GM21360 (cell line): ENCODE data around the gene PTMS.
"Not testable (repeated sequence)": the region's sequence is repeated elsewhere in the genome, so short reads cannot be mapped to it uniquely, and the experiment has no call there.

ENCODE experiments used
- ATAC-seq: cut with Tn5 transposase; IDR thresholded peaks from one replicate; pipeline ENCODE4 v1.9.1; 2021; ENCODE audit warnings: mild to moderate bottlenecking, moderate library complexity; ENCODE audit not compliant: unreplicated experiment

Gene PTMS, protein sequence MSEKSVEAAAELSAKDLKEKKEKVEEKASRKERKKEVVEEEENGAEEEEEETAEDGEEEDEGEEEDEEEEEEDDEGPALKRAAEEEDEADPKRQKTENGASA

DNA sequence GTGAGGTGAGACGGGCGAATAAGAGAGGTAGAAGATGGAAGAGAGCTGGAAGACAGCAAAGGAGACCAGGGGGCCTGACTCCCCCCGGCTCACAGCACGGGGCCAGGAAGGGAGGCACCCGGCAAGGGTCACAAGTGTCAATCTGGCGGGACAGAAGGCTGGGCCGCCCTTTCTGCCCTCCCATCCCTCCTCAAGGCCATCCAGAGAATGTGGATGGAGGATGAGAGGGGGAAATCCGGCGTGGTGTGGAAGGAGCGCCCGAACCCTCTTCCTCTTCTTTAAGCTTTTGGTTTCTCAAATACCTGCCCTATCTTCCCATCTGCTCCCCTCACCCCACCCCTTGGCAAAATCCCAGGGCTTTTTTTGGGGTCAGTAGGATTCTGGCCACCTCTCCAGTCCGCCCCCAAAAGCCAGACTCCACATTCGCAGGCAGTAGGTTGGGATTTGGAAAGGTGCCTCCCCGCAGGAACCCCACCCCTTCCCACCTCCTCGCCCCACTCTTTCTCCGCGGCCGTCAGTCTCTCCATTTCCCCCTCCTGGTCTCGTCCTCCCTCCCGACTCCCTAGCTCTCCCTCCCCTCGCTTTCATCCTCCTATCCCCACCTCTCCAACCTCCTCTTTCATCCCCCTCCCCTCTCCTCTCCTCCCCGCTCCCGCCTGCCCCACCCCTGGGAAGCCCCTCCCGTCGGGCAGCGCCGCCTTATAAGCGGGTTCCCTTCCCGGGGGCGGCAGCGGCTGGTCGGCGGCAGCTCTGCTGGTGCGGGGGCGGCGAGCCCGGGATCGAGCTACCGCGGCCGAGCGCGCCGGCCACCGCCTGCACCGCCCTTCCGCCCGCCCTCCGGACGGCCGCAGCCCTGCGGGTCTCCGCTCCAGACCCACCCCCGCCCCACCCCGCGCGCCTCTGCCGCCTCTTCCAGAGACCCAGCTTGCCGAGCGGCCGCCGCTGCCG, at the start of gene PTMS:
TSS of gene PTMS (plus strand) at position 730 of the 948 bp plus-strand sequence. CDS start 343 bp downstream, outside the sequence.
- no peak for ATAC-seq

DNA sequence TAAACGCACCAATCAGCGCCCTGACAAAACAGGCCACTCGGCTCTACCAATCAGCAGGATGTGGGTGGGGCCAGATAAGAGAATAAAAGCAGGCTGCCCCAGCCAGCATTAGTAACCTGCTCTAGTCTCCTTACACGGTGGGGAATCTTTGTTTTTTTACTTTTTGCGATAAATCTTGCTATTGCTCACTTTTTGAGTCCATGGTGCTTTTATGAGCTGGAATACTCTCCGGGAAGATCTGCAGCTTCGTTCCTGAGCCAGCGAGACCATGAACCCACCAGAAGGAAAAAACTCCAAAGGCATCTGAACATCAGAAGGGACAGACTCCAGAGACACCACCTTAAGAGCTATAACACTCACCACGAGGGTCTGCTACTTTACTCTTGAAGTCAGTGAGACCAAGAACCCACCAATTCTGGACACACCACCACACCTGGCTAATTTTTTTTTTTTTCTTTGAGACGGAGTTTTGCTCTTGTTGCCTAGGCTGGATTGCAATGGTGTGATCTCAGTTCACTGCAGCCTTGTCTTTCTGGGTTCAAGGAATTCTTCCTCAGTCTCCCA, 49.2 kb upstream of the PTMS start:
- no peak for ATAC-seq

DNA sequence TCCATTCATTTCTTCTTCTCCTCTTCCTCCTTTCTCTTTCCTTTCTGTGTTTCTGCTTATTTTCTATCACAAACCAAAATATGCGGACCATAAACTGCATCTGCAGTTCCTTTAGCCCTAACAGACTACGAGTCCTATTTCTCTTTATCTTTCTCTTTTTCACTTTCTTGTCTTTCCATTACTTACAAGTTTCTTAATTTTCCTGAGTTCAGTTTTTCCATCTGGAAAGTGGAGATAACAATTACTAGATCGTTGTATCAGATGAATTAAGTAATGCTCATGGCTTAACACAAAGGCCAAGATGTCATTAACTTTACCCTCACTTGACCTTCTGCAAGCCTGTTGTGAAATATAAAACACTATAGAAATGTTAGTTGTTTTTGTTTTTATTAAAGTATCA, 43.3 kb upstream of the PTMS start:
- ATAC-seq, result no peak

DNA sequence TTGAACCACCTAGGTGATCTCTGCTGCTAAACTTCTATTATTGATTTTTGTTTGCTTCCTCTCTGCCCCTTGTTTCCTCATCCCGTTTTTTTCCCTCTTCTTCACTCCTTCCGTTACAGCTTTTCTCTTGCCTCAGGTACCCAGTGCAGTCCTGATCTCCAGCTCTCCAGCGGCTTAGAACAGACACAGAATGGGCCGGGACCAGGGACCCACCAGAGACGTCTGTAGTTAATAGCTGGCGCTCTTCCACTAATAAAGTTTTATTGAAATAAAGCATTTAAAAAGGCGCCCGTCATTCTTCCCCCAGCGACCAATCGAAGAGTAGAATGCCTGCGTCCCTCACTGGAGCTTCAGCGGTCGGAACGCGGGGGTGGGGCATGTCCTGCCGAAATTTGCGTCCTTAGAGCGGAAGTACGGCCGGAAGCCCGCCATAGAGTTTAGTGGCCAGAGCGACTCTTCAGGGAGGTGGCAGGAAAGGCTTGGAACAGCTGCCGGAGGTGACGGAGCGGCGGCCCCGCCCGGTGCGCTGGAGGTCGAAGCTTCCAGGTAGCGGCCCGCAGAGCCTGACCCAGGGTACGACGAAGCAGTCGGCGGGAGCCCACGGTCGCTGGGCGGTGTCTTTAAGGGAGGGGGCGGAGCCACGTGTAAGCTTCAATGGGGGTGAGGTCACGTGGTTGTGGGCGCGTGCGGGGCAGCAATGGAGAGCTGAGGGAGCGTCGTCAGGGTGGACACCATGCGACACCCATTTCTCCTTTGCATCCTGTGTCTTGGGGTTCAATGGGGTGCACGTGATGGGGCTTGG, 42.4 kb upstream of the PTMS start, which contains the start of gene COPS7A:
TSS of gene COPS7A (plus strand) at position 440 of the 802 bp plus-strand sequence. CDS start 611 bp downstream, outside the sequence.
- ATAC-seq, result peak; percentile 87

DNA sequence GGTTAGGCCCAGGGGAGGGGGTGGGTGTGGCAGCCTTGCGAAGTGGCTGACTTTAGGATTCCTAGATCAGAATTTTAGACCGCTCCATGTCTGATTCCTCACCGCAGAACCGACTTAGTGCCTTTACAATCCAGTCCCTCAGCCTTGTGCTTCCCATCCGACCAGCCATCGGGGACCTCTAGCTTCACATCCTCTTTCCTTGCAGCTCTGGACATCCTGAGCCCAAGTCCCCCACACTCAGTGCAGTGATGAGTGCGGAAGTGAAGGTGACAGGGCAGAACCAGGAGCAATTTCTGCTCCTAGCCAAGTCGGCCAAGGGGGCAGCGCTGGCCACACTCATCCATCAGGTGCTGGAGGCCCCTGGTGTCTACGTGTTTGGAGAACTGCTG, 41.8 kb upstream of the PTMS start:
- ATAC-seq, result peak; percentile 29

GRCh38 chr12:6725350-6725749, 40.8 kb upstream of the PTMS start:
- no peak for ATAC-seq

DNA sequence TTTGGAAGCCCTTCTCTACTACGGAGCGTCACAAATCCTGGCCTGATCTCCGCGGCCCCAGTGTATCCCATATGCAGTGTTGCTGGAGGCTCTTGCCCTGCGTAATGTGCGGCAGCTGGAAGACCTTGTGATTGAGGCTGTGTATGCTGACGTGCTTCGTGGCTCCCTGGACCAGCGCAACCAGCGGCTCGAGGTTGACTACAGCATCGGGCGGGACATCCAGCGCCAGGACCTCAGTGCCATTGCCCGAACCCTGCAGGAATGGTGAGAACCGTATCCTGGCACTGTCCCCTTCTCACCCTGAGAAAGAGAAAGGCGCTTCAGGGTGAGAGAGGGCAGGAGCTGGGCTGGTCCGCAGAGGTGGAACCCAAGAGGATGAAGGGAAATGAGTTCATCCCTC, 37.0 kb upstream of the PTMS start:
- no peak for ATAC-seq

DNA sequence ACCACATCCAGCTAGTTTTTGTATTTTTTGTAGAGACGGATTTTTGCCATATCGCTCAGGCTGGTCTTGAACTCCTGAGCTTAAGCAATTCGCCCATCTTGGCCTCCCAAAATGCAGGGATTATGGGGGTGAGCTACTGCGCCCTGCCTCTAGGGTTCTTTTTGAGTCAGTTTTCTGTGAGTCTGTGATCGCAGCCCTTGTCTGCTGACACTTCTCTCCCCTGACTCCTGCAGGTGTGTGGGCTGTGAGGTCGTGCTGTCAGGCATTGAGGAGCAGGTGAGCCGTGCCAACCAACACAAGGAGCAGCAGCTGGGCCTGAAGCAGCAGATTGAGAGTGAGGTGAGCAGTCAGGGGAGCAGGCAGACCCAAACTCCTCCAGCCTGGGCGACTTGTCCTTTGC, 36.0 kb upstream of the PTMS start:
- ATAC-seq, result no peak

DNA sequence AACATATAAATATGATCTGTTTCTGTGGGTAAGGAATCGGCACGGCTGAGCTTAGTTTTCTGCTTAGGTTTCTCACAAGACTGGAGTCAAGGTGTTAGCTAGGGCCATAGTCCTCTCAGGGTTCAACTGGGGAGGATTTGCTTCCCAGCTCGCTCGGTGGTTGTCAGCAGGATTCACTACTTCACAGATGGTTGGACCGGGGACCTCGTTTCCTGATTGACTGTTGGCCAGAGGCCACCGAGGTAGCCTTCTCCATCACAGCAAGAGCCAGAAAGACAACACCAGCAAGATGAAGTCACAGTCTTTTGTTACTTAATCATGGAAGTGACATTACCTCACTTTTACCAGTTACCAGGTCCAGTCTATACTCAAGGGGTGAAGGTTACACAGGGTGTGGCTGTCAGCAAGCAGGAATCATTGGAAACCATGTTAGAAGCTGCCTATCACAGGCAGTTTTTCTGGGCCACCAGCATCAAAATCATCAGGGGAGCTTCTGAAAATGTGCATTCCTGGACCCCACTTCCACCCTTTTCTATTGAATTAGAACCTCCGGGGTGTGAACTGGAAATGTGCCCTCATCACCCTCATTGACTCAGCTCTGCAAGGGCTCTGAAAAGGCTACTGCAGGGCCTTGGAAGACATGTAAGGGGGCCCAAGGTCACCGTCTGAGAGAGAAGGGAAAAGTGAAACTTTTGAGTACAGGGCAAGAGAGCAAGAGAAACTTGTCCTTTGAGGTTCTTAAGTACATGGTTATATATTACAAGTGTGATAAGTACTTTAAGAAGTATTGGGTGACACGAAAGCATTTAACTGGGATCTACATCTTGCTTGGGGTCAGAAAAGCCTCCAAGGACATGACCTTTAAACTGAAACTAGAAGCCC, 31.4 kb upstream of the PTMS start:
- ATAC-seq, result no peak

GRCh38 chr12:6735448-6736191, 30.5 kb upstream of the PTMS start:
- no peak for ATAC-seq

- ATAC-seq, result no peak
These were observed 29.4 kb upstream of the PTMS start for GRCh38 chr12:6736754-6737153.

- not testable (repeated sequence) for ATAC-seq
These were observed 24.1 kb upstream of the PTMS start for GRCh38 chr12:6742080-6742479.

GRCh38 chr12:6742834-6743233, 23.3 kb upstream of the PTMS start:
- no peak for ATAC-seq

- ATAC-seq, result not testable (repeated sequence)
These were observed 22.9 kb upstream of the PTMS start for GRCh38 chr12:6743300-6743699.

GRCh38 chr12:6745741-6746525, 20.2 kb upstream of the PTMS start:
- ATAC-seq, result no peak

DNA sequence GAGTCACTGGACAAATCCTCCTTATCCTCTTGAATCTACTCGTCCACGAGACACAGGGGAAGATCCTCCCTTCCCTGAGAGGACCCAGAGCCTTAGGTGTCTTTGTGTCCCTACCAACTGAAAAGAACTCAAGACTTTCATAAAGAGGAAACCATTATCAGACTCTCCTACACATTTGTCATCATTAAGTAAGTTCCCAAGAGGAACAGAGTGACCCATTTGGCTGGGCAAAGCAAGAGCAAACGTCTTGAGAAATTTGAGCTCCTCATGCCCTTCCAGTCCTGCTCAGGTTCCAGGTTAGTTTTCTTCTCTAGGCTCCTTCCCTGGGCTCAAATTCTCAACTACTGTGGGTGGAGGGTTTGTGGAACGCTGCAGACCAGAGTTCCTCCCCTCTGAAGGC, 18.9 kb upstream of the PTMS start:
- ATAC-seq, result no peak

DNA sequence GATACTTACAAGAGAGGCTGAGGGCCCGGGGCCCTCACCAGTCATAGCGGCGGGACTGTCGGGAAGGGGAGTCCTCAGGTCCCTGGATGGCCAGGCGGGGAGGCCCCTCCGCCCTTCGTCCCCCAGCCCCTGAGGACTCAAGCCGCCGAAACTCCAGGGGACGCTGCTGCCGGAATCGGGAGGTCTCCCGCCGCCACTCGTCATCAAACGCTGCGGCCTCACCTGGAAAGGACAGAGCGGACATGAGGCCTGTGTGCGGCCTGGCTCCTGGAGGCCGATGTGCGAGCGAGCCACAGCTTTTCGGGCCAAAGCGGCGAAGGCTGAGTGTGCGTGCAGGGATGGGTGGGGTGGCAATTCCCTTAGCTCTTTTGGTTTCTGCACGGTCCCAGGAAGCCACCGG, 17.4 kb upstream of the PTMS start:
- no peak for ATAC-seq

- ATAC-seq, result no peak
These were observed 15.7 kb upstream of the PTMS start for GRCh38 chr12:6750506-6750905.

GRCh38 chr12:6751767-6752166, 14.4 kb upstream of the PTMS start:
- no peak for ATAC-seq
